Measurements from ENCODE around the gene ZBTB34.
"Not testable (repeated sequence)": the region's sequence is repeated elsewhere in the genome, so short reads cannot be mapped to it uniquely, and the experiment has no call there.

ZBTB34 gene

GRCh38 chr9:126860077-126860756 lies at the start of gene ZBTB34:
TSS of gene ZBTB34 (plus strand) at chr9:126860639. CDS start at chr9:126879400, 18,761 bp downstream.
- DNase-seq (ENCODE audit: low read depth in 2 of 2): peak; percentile 18 to 30

GRCh38 chr9:126813072-126813471 lies 47.4 kb upstream of the ZBTB34 start:
- DNase-seq (ENCODE audit: low read depth in 2 of 2): no peak

GRCh38 chr9:126814091-126814490 lies 46.3 kb upstream of the ZBTB34 start:
- no peak for DNase-seq (ENCODE audit: low read depth in 2 of 2)

GRCh38 chr9:126817615-126818014 lies 42.8 kb upstream of the ZBTB34 start:
- DNase-seq (ENCODE audit: low read depth in 2 of 2): not testable (repeated sequence)

- no peak for DNase-seq (ENCODE audit: low read depth in 2 of 2)
Measured at GRCh38 chr9:126818482-126818881, 42.0 kb upstream of the ZBTB34 start.

GRCh38 chr9:126819482-126819881 lies 41.0 kb upstream of the ZBTB34 start:
- no peak for DNase-seq (ENCODE audit: low read depth in 2 of 2)

GRCh38 chr9:126822278-126822677 lies 38.2 kb upstream of the ZBTB34 start:
- DNase-seq (ENCODE audit: low read depth in 2 of 2): no peak

GRCh38 chr9:126822873-126823272 lies 37.6 kb upstream of the ZBTB34 start:
- DNase-seq (ENCODE audit: low read depth in 2 of 2): no peak

- DNase-seq (ENCODE audit: low read depth in 2 of 2): not testable (repeated sequence)
Measured at GRCh38 chr9:126824052-126824451, 36.4 kb upstream of the ZBTB34 start.

GRCh38 chr9:126827227-126827626 lies 33.2 kb upstream of the ZBTB34 start:
- DNase-seq (ENCODE audit: low read depth in 2 of 2): no peak

- no peak for DNase-seq (ENCODE audit: low read depth in 2 of 2)
Measured at GRCh38 chr9:126829035-126829434, 31.4 kb upstream of the ZBTB34 start.

- no peak for DNase-seq (ENCODE audit: low read depth in 2 of 2)
Measured at GRCh38 chr9:126830827-126831226, 29.6 kb upstream of the ZBTB34 start.

- no peak for DNase-seq (ENCODE audit: low read depth in 2 of 2)
Measured at GRCh38 chr9:126832440-126832839, 28.0 kb upstream of the ZBTB34 start.

GRCh38 chr9:126833020-126833419 lies 27.4 kb upstream of the ZBTB34 start:
- DNase-seq (ENCODE audit: low read depth in 2 of 2): no peak

- no peak for DNase-seq (ENCODE audit: low read depth in 2 of 2)
Measured at GRCh38 chr9:126833710-126834345, 26.6 kb upstream of the ZBTB34 start.

- no peak for DNase-seq (ENCODE audit: low read depth in 2 of 2)
Measured at GRCh38 chr9:126834672-126835071, 25.8 kb upstream of the ZBTB34 start.

GRCh38 chr9:126836216-126836615 lies 24.2 kb upstream of the ZBTB34 start:
- peak; percentile 18 to 34 for DNase-seq (ENCODE audit: low read depth in 2 of 2)

- DNase-seq (ENCODE audit: low read depth in 2 of 2): no peak
Measured at GRCh38 chr9:126838055-126838811, 22.2 kb upstream of the ZBTB34 start.

- no peak for DNase-seq (ENCODE audit: low read depth in 2 of 2)
Measured at GRCh38 chr9:126838895-126839294, 21.5 kb upstream of the ZBTB34 start.

- no peak for DNase-seq (ENCODE audit: low read depth in 2 of 2)
Measured at GRCh38 chr9:126839301-126839700, 21.1 kb upstream of the ZBTB34 start.

- DNase-seq (ENCODE audit: low read depth in 2 of 2): no peak
Measured at GRCh38 chr9:126842220-126842842, 18.1 kb upstream of the ZBTB34 start.
